Neural progenitor cell (in vitro differentiated cells): ENCODE results near the gene ZFPL1.

Experiments
- CTCF ChIP-seq: fragments of 200-600 bp; sonication (generic); IDR thresholded peaks from 2 replicates; pipeline ENCODE4 v1.5.1; 2017; ENCODE audit warnings: antibody characterized with exemption, mild to moderate bottlenecking
- EZH2 ChIP-seq: fragments of 200-600 bp; sonication (generic); IDR thresholded peaks from 2 replicates; pipeline ENCODE4 v1.6.1; 2017; ENCODE audit warnings: antibody characterized with exemption, mild to moderate bottlenecking, moderate library complexity

DNA sequence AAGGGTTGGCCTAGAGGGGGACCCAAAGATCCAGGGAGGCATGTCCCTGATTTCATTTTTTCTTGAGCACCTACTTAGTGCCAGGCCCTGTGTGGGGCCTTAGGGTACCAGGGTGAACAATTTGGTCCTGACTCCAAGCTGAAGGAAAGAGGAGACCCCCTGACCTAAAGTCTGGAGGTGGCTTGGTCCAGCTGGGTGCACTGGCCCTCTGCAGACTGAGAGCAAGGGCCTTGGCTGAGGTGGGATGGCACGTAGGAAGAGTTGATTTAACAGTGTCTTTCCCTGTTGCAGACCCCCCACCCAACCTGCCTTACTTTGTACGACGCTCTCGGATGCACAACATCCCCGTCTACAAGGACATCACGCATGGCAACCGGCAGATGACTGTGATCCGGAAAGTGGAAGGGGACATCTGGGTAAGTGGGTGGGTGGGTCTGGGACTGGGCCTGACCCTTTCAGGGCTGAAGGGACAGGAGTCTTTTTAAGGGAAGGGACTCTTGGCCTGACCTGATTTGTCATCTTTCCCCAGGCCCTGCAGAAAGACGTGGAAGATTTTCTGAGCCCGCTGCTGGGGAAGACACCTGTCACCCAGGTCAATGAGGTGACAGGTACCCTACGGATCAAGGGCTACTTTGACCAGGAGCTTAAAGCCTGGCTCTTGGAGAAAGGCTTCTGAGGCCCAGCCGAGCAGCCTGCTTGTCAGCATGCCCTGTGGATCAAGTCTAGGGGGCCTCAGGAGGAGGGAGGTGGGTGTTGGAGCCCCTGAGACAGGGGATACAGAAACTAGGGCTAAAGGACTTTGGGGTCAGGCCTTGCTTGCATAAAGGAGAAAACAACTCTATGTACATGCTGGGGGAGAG lies 41.4 kb downstream of the ZFPL1 start:
- TF ChIP-seq CTCF (no peak), EZH2 (no peak)
